ENCODE measurements around the gene TPSB2.
"Not testable (repeated sequence)": the region's sequence is repeated elsewhere in the genome, so short reads cannot be mapped to it uniquely, and the experiment has no call there.

Gene TPSB2

DNA sequence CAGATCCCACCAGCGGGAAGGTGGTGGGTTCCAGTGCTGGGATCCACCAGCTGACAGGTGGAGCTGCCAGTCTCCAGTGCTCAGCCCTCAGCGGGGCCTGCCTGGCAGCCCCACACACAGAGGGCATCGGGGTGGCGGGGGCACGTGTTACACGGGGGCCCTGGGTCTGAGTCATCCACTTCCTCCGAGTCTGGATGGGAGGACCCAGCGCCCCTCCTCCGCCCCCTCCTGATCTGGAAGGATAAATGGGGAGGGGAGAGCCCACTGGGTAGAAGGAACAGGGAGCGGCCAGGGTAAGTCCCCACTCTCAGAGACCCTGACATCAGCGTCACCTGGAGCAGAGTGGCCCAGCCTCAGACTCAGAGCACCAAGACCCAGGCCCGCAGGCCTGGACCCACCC lies 10.5 kb upstream of the TPSB2 start, which contains the start of gene TPSAB1:
TPSAB1 (plus strand) TSS at position 270 of the 400 bp plus-strand sequence. CDS start 234 bp downstream, outside the sequence.
- not testable (repeated sequence) for DNase-seq

DNA sequence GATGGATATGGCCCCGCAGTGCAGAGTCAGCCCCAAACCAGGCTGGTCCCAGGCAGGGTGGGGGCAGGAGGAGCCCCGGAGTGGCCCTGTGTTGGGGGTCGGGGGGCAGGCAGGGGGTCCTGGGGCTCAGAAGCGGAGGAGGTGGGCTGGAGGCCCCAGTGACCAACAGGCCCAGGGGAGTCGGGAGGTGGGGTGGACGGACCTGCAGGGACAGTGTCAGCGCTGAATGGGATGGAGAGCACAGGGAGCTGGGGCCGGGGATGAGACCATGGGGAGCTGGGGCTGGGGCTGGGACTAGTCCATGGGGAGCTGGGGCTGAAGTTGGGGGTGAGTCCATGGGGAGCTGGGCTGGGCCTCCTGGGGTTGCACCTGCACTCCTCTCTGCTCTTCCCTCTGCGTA lies 9.6 kb upstream of the TPSB2 start:
- DNase-seq, result not testable (repeated sequence)

DNA sequence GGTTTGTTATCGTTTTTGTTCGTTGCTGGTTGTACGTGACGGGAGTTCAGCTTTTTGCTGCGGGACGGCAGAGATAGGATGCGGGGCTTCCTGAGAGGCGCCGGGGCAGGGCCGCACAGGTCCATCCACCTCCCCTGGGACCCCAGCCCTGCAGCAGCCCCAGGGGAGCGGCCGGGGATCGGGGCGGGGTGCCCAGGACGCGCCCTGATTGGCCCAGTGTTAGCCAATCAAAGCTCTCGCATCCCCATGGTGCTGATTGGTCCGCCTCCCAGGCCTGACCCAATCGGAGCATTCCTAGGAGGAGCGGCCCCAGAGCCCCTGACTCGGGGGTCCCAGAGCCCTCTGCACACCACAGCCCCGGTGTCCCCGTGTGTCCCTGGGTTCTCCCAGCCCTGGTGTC lies 8.9 kb upstream of the TPSB2 start:
- not testable (repeated sequence) for DNase-seq

DNA sequence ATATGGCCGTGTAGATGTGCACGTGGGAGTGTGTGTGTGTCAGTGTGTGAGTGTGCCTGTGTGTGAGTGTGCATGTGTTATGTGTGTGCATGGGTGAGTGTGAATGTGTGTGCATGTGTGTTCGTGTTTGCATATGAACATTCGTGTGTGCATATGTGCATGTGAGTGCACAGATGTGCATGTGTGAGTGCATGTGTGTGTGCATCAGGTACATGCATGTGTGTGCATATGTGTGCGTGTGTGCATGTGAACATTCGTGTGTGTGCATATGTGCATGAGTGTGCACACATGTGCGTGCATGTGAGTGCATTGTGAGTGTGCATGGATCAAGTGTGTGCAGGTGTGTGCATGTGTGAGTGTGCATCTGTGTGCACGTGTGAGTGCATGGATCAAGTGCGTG lies 8.0 kb upstream of the TPSB2 start:
- no peak for DNase-seq

DNA sequence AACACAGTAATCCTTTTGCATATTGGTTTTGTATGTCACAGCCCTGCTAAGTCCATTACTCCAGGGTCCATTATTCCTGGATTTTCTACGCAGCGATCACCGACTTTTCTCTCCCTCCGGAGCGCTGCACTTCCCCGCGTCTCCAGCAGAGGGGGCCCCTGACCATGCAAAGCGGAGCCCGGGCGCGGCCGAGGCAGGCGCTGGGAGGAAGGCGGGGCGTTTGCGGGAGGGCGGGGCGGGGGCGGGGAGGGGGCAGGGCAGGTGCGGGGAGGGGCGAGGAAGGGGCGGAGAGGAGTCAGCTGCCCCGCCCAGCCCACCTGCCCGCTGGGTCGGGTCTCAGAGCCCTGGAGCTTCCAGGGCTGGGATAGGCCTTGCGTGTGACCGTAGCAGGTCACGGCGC lies 6.7 kb upstream of the TPSB2 start:
- not testable (repeated sequence) for DNase-seq

DNA sequence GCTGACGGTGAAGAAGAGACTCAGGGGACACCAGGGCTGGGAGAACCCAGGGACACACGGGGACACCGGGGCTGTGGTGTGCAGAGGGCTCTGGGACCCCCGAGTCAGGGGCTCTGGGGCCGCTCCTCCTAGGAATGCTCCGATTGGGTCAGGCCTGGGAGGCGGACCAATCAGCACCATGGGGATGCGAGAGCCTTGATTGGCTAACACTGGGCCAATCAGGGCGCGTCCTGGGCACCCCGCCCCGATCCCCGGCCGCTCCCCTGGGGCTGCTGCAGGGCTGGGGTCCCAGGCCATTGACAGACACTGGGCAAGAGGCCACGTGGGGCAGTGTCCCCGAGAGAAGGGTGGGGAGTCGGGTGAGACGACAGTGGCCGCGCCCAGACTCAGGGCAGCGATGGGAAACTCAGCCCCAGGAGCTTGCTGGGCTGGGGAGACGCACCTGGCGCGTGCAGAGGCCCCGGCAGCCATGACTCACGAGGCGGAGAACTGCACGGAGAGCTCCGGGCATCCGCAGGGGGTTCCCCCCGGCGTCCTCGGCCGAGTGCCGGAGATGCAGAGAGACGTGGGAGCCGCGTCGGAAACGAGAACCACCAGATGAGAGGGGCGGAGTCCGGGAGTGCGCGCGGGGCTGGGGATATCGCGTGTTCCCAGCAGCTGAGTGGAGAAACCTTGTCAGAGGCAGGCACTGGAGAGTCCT lies 2.2 kb upstream of the TPSB2 start:
- not testable (repeated sequence) for DNase-seq

DNA sequence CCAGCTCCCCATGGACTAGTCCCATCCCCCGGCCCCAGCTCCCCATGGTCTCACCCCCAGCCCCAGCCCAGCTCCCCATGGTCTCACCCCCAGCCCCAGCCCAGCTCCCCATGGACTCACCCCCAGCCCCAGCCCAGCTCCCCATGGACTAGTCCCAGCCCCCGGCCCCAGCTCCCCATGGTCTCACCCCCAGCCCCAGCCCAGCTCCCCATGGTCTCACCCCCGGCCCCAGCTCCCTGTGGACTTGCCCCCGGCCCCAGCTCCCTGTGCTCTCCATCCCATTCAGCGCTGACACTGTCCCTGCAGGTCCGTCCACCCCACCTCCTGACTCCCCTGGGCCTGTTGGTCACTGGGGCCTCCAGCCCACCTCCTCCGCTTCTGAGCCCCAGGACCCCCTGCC lies 1.3 kb upstream of the TPSB2 start:
- not testable (repeated sequence) for DNase-seq

DNA sequence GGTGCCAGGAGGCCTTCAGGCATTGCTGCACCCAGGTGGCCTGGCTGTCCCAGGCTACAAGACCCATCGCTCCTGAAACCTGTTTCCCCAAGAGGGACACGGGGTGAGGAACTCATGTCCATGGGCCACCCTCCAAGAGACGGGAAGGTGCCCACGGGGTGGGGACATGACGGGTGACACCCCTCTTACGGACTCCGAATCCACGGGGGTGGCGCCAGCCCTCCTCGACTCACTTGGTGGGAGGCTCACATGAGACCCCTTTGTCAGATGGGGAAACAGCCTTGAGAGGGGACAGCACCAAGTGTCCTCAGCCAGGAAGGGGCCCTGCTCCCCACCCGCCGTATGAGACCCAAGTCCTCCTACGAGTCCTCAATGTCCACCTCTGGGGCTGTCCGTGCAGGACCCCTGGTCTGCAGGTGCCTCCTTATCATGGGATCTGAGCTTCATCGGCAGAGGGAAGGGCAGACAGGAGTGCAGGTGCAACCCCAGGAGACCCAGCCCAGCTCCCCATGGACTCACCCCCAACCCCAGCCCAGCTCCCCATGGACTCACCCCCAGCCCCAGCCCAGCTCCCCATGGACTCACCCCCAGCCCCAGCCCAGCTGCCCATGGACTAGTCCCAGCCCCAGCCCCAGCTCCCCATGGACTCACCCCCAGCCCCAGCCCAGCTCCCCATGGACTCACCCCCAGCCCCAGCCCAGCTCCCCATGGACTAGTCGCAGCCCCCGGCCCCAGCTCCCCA lies 658 bp upstream of the TPSB2 start:
- not testable (repeated sequence) for DNase-seq

DNA sequence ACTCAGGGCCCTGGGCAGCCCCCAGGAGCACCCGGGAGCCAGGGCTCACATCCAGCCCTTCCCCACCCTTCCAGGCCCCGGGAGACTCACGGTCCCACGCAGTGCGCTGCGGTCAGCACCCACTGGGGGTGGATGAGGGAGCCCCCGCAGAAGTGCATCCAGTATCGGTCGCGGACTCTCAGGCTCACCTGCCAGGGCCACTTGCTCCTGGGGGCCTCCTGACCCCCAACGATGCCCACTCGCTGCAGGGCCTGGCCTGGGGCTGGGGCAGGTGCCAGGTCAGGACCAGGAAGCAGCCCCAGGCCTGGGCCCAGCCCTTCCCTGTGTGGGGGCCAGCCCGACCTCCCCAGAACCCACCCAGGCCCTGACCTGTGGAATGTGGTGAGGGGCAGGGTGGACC lies 508 bp downstream of the TPSB2 start:
- not testable (repeated sequence) for DNase-seq

DNA sequence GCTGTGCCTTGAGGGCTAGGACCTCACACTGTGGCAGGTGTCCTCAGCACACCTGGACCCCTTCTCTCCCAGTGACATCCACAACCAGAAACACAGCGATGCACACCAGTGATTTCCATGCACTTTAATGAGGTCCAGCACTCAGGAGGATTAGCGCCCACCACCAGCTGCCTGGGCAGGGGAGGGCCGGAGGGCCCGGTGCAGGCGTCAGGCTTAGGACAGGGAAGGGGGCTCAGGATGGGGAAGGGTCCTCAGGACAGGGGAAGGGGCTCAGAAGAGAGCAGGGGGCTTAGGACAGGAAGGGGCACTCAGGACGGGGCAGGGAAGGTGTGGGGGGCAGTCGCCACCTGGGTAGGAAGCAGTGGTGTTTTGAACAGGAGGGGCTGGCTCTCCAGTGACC lies 1.8 kb downstream of the TPSB2 start:
- not testable (repeated sequence) for DNase-seq

DNA sequence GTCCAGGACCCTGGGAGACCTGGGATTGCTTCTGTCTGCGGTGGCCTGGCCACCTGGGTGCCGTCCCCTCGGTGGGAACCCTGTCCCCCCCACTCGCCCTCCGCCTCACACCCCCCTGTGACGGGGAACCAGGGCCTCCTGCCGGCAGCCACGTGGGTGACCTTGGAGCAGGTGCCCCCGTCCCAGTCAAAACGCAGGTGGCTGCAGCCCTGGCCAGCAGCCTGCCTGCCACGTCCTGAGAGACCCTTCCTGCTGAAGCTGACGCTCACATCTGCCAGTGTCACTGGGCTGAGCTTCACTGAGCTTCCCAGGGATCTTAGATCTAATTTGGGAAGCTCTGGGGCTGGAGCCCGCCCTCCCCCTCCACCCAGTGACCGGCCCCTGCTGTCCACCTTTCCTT lies 3.3 kb downstream of the TPSB2 start:
- not testable (repeated sequence) for DNase-seq

DNA sequence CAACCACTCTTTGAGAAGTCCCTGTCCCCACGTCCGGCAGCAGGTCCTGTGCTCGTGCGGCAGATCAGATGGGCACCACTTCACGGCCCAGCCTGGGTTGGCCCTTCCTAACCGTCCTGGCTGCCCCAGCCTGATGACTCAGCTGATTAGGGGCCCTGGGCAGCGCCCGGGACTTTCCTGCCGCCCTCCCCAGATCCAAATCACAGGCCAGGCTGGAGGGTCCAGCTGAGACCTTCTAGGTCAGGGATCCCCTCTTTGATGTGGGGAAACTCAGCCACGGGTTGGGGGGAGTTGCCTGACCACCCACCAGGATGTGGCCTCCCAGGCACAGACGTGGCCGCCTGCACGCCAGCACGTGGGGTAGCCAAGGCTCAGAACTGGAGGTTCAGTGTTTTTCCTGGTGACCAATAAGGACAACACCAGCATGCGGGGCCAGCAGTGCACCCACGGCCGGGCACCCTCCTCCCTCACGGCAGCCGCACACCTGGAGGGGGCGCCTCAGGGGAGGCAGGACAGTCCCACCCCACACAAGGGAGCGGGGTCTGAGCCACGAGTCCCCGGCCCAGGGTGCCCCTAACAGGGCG lies 4.2 kb downstream of the TPSB2 start:
- not testable (repeated sequence) for DNase-seq

DNA sequence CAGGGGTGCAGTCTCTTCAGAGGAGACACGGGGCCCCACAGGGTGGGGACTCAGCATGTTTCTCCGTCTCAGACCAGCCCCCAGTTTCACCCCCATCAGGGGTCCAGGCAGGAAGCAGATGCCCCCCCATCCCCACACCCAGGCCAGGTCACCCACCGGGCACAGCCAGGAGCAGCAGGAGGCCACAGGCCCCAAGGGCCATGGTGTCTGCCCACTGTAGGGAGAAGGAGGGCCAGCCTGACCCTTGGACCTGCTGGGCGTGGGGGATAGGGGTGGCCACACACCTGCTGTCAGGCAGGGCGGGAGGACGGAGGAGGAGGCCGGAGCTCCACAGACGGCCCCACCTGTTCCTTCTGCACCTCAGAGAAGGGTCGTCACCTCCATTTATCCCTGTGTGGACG lies 4.9 kb downstream of the TPSB2 start, which contains the start of gene TPSG1:
TPSG1 (minus strand) TSS at position 218 of the 401 bp plus-strand sequence; CDS start at position 202, 16 bp downstream.
- DNase-seq, result no peak

DNA sequence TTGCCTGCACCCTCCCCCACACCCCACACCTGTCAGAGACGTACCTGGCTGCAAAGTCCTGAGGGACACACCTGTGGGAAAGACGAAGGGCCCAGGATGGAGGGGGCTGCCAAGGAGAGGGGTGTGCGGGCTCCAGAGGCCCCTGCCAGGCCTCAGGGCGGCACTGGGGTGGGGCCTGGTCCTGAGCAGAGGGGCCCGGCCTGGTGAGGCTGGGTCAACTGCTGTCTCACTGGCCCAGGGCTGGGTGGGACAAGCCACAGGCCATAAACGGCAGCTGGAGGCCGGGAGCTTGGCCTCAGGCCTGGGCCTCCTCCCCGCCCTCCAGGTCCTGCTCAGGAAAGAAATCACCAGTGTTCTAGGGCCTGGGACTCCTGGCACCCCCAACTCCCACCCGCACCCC lies 5.4 kb downstream of the TPSB2 start:
- no peak for DNase-seq

DNA sequence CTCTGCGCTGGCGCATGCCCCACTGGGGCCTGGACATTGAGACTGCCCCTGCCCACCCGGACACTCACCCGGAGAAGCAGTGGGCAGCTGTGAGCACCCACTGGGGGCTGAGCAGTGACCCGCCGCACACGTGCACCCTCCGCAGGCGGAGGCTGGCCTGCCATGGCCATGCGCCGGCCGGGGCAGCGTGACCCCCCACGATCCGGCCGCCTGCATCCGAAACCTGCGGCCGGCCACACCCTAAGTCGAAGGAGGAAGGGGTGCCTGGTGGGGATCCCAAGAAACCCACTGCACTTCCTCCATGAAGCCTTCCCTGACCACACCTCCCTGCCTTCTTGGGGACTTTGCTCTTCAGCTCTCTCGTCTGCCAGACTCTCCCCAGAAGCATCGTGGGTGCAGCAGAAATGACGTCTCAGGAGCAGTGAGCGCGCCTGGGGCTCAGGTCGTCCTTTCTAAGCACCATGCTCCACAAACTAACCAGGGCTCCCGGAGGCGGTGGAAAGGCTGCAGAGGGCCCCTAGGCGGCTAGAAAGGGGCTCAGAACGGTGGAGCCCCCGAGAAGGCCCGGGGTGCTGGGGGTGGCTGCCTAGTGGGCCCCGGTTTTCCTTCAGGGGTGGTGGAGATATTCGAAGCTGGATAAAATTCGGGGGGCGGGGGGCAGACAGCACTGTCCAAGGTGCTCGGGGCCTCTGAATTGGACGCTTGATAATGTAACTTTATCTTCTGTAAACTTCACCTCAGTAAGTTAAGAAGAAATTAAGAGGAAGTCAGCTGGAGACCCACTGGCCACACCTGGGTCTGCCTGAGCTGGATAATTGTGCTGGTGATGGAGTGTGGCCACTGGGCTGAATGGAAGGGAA lies 6.4 kb downstream of the TPSB2 start:
- no peak for DNase-seq

DNA sequence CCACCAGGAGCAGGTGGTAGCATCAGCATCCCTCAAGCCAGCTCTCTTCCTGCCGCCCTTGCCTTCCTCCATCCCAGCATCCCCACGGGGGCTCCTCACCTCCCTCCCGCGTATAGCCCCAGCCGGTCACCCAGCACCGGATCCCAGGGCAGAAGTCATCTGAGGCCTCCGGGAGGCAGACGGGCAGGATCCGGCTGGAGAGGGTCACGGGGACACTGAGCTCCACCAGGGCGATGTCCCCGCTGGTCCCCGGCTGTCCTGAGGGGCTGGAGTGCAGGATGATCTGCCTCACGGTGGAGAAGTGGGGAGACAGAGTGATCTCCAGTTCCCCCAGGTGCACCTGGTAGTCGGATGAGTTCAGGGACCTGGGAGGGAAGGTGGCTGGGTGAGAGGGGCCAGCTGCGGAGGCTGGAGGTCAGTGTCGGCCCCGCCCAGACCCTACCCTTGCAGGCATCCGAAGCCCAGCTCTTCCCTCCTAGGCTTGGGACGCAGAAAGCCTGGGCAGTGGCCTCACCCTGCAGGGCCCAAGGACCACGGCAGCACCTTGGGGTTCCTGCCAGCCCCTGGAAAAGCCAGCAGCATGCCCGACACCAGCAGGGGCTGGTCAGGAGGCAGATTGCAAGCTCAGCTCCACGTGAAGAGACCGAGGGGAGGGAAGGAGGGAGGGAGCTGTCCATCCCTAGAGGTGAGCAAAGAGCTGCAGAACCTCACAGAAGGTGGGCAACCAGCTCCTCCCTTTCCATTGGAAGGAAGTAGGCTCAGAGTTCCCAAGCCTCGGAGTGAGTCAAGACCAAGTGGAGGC lies 7.2 kb downstream of the TPSB2 start:
- no peak for DNase-seq

DNA sequence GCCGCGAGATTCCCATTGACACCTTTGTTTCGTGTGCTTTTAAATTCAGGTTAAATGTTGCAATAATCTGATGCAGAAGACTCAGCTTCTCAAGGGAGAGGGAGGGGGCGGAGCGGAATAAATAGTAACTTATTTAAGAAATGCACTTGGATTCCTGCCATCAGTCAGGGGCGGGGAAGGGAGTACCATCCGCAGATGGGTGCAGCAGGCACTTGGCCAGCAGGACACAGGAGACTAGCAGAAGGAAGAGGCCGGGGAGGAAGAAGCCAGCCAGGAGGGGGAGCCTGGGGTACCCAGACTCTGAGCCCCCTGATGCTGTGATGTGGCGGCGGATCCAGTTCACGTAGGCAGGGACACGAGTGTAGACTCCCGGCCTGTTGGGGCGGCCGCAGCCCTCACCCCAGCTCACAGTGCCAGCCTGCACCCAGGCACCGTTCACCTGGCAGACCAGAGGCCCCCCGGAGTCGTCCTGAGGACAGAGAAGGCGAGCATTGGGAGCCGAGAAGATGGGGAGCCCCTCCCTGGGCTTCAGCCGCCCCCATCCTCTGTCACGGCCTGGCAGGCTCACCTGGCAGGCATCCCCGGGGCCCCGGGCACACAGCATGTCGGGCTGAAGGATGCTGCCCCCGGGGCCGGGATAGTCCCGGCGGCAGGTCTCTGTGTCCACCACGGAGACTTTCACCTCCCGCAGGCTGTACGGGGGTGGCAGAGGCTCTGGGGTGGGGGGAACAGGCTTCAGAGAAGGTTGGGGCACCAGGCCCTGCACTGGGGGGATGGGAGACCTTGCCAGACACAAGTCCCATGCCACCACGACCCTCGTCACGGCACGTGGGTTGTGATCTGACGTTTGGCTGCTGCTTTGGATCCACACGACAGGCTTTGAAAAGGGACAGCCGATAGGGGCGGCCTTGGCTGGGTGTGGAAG lies 8.1 kb downstream of the TPSB2 start:
- no peak for DNase-seq

DNA sequence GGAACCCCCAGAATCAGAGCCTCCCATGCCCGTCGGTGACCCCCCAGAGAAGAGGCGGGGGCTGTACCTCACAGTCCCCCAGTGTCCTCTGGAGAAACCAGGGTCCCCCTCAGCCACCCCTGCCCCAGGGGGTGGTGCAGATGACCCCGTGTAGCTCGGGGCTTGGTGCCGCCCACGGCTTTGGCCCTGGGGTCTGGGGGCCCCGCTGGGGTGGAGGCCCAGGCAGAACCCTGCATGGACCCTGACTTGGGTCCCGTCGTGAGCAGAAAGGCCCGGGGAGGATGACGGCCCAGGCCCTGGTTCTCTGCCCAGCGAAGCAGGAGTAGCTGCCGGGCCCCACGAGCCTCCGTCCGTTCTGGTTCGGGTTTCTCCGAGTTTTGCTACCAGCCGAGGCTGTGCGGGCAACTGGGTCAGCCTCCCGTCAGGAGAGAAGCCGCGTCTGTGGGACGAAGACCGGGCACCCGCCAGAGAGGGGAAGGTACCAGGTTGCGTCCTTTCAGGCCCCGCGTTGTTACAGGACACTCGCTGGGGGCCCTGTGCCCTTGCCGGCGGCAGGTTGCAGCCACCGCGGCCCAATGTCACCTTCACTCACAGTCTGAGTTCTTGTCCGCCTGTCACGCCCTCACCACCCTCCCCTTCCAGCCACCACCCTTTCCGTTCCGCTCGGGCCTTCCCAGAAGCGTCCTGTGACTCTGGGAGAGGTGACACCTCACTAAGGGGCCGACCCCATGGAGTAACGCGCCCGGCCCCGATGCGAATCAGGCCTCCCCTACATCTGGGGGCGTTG lies 8.9 kb downstream of the TPSB2 start:
- DNase-seq, result no peak

DNA sequence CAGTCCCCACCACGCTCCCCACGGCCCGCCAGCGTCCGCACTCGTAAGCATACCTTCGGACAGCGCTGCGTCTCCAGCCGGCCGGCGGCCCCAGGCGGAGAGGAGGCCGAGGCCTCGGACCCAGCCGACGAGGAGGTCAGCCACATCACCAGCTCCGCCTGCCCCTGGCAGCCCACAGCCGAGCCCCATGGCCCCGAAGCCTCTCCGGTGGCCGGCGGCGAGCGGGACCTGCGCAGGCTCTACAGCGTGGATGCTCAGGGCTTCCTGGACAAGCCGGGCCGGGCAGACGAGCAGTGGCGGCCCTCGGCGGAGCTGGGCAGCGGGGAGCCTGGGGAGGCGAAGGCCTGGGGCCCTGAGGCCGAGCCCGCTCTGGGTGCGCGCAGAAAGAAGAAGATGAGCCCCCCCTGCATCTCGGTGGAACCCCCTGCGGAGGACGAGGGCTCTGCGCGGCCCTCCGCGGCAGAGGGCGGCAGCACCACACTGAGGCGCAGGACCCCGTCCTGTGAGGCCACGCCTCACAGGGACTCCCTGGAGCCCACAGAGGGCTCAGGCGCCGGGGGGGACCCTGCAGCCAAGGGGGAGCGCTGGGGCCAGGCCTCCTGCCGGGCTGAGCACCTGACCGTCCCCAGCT lies 9.8 kb downstream of the TPSB2 start:
- DNase-seq, result no peak

Data from NCI-H774 (cell line).